GM12878 (cell line): Measurements from ENCODE around the gene NFKB2. TPM values are rescaled to one million over a fixed set of nuclear protein-coding genes. Genes with fewer than 3 reads are reported as not detected.

Experiments used
- ATAC-seq: fragments of 200-7000 bp; cut with Tn5 transposase; 3 replicates; pipeline ENCODE4 v1.9.1; 2020; ENCODE audit warnings: mild to moderate bottlenecking, moderate library complexity
- BruUV-seq: library from RNA; stranded (reverse); fragments of 400-500 nt; replicated peaks from 2 replicates; lab custom pipeline; 2021; lab: Mats Ljungman, UMichigan
- CTCF ChIA-PET: fragments of 300-600 bp; sonication (Branson Sonifier 250); formaldehyde crosslinking; extraction: SDS; loops from one replicate; lab custom pipeline; 2021; ENCODE audit warnings: inconsistent platforms; lab: Yijun Ruan, JAX
- POLR2A ChIA-PET: fragments of 350-600 bp; formaldehyde crosslinking; extraction: SDS; loops from one replicate; lab custom pipeline; 2021; ENCODE audit warnings: inconsistent platforms; lab: Charles Lee
- RAD21 ChIA-PET: fragments of 300-600 bp; sonication (Branson Sonifier 250); formaldehyde crosslinking; loops from one replicate; lab custom pipeline; 2023; ENCODE audit warnings: antibody characterized with exemption; ENCODE audit not compliant: unreplicated experiment; lab: Charles Lee
- SMC1A ChIA-PET: fragments of 300-600 bp; sonication (Branson Sonifier 250); formaldehyde crosslinking; loops from one replicate; lab custom pipeline; 2023; ENCODE audit not compliant: unreplicated experiment, uncharacterized antibody; lab: Charles Lee
- DNase-seq: peaks from one replicate; pipeline ENCODE4 v3.0.0-alpha.2; 2011; ENCODE audit warnings: low read depth, low spot score
- FAIRE-seq: peaks from 3 replicates; lab custom pipeline; 2011; peaks lifted over from hg19 to GRCh38; lab: Jason Lieb, UNC
- H2AFZ ChIP-seq: 2 replicates; pipeline ENCODE4 v1.6.0; 2011; ENCODE audit warnings: low read depth, low read length, control low read depth; ENCODE audit not compliant: control insufficient read depth
- H3K27ac ChIP-seq: 2 replicates; pipeline ENCODE4 v1.5.1; 2011; ENCODE audit warnings: control low read depth; ENCODE audit not compliant: control insufficient read depth, insufficient read depth
- H3K27me3 ChIP-seq, 2 experiments: replicated peaks in 1 of 2; 2 replicates each; pipeline versions ENCODE4 v1.6.0 to v1.6.1; 2011; ENCODE audit warnings: low read length in 1 of 2; ENCODE audit not compliant: control insufficient read depth in 2 of 2, insufficient read depth in 2 of 2
- H3K36me3 ChIP-seq, 2 experiments: 2 replicates each; pipeline ENCODE4 v1.5.1; 2011; ENCODE audit warnings: low read length in 1 of 2; ENCODE audit not compliant: control insufficient read depth in 2 of 2, insufficient read depth in 2 of 2
- H3K4me1 ChIP-seq: 2 replicates; pipeline ENCODE4 v1.6.1; 2011; ENCODE audit warnings: mild to moderate bottlenecking, low read length, moderate library complexity, mixed read lengths; ENCODE audit not compliant: control insufficient read depth, insufficient read depth
- H3K4me2 ChIP-seq: 2 replicates; pipeline ENCODE4 v1.6.0; 2011; ENCODE audit warnings: control low read depth; ENCODE audit not compliant: control insufficient read depth, insufficient read depth
- H3K4me3 ChIP-seq: fragments of 200-600 bp; sonication (generic); 2 replicates; pipeline ENCODE4 v1.5.1; 2016
- H3K79me2 ChIP-seq: 2 replicates; pipeline ENCODE4 v1.6.0; 2011; ENCODE audit warnings: low read length; ENCODE audit not compliant: control insufficient read depth, insufficient read depth
- H3K9ac ChIP-seq: 2 replicates; pipeline ENCODE4 v1.8.0; 2011; ENCODE audit warnings: low read length, control low read depth, mixed read lengths; ENCODE audit not compliant: control insufficient read depth, insufficient read depth
- H3K9me3 ChIP-seq: replicated peaks from 3 replicates; pipeline ENCODE4 v1.5.1; 2011; ENCODE audit warnings: mild to moderate bottlenecking, low read length; ENCODE audit not compliant: control insufficient read depth, insufficient read depth
- H4K20me1 ChIP-seq: 2 replicates; pipeline ENCODE4 v1.6.0; 2011; ENCODE audit not compliant: control insufficient read depth, insufficient read depth
- BMI1 ChIP-seq: fragments of 450-650 bp; IDR thresholded peaks from 2 replicates; pipeline ENCODE4 v1.6.1; 2016; ENCODE audit warnings: mild to moderate bottlenecking, moderate library complexity, borderline replicate concordance
- FOS ChIP-seq: IDR thresholded peaks from 3 replicates; pipeline ENCODE4 v1.6.1; 2011; ENCODE audit warnings: borderline replicate concordance; ENCODE audit not compliant: insufficient read length; ENCODE audit errors: extremely low read depth
- HSF1 ChIP-seq: fragments of 150-350 bp; IDR thresholded peaks from 2 replicates; pipeline ENCODE4 v1.6.1; 2014; ENCODE audit warnings: mild to moderate bottlenecking, low read depth, low read length
- IKZF2 ChIP-seq, 2 experiments: fragments of 450-650 bp; IDR thresholded peaks; 2 replicates each; pipeline ENCODE4 v1.6.1; 2017; ENCODE audit warnings: mild to moderate bottlenecking in 2 of 2, moderate library complexity in 2 of 2
- MXI1 ChIP-seq: fragments of 150-350 bp; IDR thresholded peaks from 2 replicates; pipeline ENCODE4 v1.6.1; 2011; ENCODE audit warnings: low read depth, mild to moderate bottlenecking, inconsistent platforms, low read length, improper control_type of control experiment
- RB1 ChIP-seq: fragments of 450-650 bp; formaldehyde crosslinking; IDR thresholded peaks from 2 replicates; pipeline ENCODE4 v1.6.1; 2017; ENCODE audit warnings: mild to moderate bottlenecking, borderline replicate concordance
- SREBF2 ChIP-seq: IDR thresholded peaks from 2 replicates; pipeline ENCODE4 v1.6.1; 2012; ENCODE audit warnings: mild to moderate bottlenecking, low read length
- WGBS: methylation state at CpG from one replicate; pipeline ENCODE4 v1.1.6; 2016; ENCODE audit warnings: low lambda C conversion rate; ENCODE audit not compliant: insufficient replicate concordance, insufficient coverage; ENCODE audit errors: missing lambda C conversion rate; 5-methylcytosine and 5-hydroxymethylcytosine counted together
- in situ Hi-C: fragments of 300-500 bp; cut with MboI; formaldehyde crosslinking; loops from 9 replicates; pipeline ENCODE4 v1.14.3; 2018; ENCODE audit warnings: mixed read lengths
- intact Hi-C: fragments of 100-400 bp; cut with micrococcal nuclease; formaldehyde crosslinking; loops from one replicate; pipeline ENCODE4 v1.14.2; 2022; ENCODE audit not compliant: unreplicated experiment
- polyA plus RNA-seq, 11 experiments: library from polyadenylated mRNA; depleted of rRNA in 4 of 11; unstranded in 6 of 11; stranded (reverse) in 5 of 11; fragments of >200 nt; fragmentation: Nextera tagmentation in 4 of 11; fragmentation: Illumina TruSeq in 1 of 11; extraction: Ambion mirVana in 4 of 11; extraction: Trizol in 1 of 11; gene quantifications; 1 replicate in 1 of 11; 2 replicates in 10 of 11; pipeline versions ENCODE4 v1.2.1 to v1.2.3, GENCODE V29; 2011 to 2016; ENCODE audit warnings: inconsistent platforms in 2 of 11, missing spikeins in 2 of 11, low read depth in 1 of 11
- total RNA-seq, 4 experiments: library from RNA; depleted of rRNA in 3 of 4; stranded (reverse); fragments of >200 nt in 3 of 4; fragmentation: Illumina TruSeq in 1 of 4; extraction: Trizol in 1 of 4; gene quantifications; 2 replicates each; pipeline versions ENCODE4 v1.2.1 to v1.2.3, GENCODE V29; 2013 to 2021

The NFKB2 gene
- total and polyA plus RNA-seq, 10 of the 15 experiments (the other 5 are each of a cell fraction or from before 2014, with no cell fraction given), result 0.56 to 144 (median 49.4) TPM

DNA sequence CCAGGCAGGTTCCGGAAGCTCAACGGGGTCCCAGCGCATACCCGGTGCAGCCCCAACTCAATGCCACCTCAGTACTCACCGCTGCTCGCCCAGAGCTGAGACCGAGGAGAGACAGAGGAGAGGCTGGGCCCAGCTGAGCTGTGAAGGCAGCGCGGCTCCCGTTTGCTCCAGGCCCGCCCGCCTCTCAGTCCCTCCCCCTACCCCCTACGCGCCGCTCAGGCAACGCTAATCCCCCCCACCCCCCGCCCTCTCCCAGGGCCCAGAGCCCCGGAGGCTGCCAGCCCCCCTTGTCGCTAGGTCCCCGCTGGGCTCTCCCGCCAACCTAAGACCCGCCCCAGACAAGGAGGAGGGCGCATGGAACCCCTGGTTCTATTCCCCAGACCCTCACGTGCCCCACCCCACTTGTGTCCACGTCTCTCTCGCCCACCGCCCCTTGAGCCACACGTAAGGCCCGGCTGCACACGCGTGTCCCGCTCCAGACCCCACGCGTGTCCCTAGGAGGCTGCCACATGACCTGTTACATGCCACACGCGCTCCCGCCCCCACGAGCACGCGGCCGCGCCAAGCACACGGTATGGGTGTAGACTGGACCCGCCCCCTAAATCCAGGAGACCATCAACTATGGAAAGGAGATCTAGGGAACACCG is 23.2 kb downstream of the NFKB2 start, which contains the start of gene PSD:
PSD (minus strand) TSS at position 164 of the 647 bp plus-strand sequence. CDS start 1,747 bp downstream, outside the sequence.
- ChIA-PET RAD21 (no interaction called here), POLR2A (no interaction called here), CTCF (no interaction called here), SMC1A (no interaction called here)
- WGBS, result 24% methylated on average over 34 of the region's 45 CpGs
- no peaks in the 10 kb centered on the region; a peak in 1 of 4 replicates for H3K27me3 ChIP-seq
- no peaks in the 10 kb centered on the region for H3K9me3 ChIP-seq
- in situ Hi-C loops, result no loop called here
- H3K79me2 ChIP-seq, result peaks cover 7% of the 10 kb centered on the region
- TF ChIP-seq SREBF2 (no peak), MXI1 (no peak), FOS (no peak), BMI1 (no peak), HSF1 (no peak), RB1 (no peak), IKZF2 (IDR thresholded peaks at IDR 0.05) (no peak)
- ATAC-seq (no peak), FAIRE-seq (no peak), DNase-seq (no peak)
- no peak within 1 kb of the TSS for H2AFZ ChIP-seq
- intact Hi-C loops, result no loop called here
- peaks cover 2% of the 10 kb centered on the region; the same call in 1 of the 2 replicates for H4K20me1 ChIP-seq
- H3K9ac ChIP-seq, result no peak within 1 kb of the TSS
- BruUV-seq, result no TSS peak
- H3K4me3 ChIP-seq, result peak within 1 kb of the TSS; percentile 98
- H3K4me1 ChIP-seq, result peaks cover 18% of the 10 kb centered on the region
- no peak within 1 kb of the TSS for H3K27ac ChIP-seq
- H3K36me3 ChIP-seq, result no peaks in the 10 kb centered on the region; a peak in 1 of 4 replicates
- peak within 1 kb of the TSS; percentile 95 for H3K4me2 ChIP-seq
